NCI-H82 (cell line): Measurements from ENCODE around the gene GALNT11.

Experiments used
- DNase-seq: peaks from one replicate; lab custom pipeline; 2025; lab: John Stamatoyannopoulos, UW

GALNT11 gene

DNA sequence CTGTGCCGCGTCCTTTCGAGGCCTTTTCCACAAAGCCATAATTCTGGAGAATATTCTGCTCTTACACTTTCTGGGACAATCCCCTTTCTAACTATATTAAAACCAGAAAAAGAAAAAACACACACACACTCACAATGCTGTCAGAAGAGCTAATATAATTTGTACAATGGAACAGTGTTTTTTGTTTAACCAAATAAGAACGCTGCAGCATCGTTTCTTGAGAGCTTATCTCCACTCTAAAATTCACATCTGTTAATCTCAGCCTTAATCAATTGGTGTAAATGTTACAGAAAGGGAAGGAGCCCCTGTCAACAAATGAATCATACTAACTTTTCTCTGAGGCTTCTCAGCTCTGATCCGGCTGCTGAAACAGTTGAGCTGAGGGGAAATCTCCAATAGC lies 123.9 kb downstream of the GALNT11 start:
- DNase-seq, result no peak

DNA sequence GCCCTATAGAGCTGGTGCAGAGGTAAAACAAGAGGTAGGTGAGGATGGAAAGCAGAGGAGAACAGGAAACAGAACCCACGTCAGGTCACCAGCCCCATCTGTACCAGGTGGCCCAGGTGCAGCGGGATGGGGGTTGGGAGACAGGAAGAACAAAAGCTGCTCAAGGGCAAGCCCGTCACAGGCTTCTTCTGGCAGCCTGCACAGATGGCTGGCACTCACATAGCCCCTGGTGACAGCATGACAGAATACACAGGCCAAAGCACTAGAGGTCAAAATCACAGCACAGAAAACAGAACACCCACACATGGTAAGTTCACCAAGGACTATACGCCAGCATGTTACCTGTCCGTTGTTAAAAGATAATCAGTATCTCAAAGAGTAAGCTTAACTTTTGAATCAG lies 126.8 kb downstream of the GALNT11 start:
- DNase-seq, result no peak

DNA sequence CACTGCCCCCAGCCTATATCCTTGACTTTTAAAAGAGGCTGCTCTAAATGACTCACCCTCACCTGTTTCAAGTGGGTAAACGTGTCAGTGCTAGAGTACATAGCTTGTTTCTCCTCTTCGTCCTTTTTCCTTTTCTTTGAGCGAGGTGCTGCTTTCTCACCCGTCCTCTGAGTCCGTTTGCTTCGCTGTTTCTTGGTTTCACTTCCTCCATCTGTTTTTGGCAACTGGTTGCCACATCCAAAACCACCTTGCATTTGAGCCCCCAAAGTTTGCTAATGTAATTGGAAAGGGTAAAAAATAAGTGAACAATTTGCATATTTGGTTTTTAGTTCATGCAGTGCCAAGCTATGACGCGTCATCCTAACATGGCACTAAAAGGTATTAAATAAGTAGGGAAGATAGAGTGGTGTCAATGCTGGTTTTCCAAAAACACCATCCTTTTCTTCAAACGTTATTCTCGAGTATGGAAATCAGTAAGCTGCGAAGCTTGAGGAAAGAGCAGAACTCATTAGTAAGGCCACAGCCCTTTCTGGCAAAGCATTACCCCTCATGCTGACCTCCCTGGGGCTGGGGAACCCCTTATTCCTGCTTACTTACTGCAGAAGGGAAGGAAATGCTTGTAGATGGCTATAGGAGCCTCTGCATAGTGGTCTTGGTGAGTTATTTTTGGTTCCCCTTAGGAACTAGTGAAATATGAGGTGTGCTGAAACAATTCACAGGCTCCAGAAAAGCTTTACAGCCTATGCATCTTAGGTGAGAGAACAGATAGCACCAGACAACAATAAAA lies 133.5 kb downstream of the GALNT11 start:
- no peak for DNase-seq

DNA sequence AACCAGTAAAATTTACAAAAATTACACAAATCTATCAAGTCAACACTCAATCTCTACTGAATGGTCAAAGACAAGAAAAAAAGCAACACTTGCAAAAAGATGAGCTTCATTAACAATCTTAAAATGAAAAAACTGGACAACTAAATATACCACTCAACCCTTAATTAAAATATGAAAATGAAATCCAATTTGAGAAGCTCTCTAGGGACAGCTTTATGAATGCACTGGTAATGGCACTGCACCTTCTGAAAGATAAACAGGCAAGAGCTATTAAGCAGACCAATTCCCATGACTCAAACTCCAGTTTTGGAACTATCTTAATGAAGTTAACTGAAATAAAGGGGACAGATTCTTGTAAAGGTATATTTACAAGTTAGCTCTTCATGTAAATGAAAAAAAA lies 135.7 kb downstream of the GALNT11 start:
- DNase-seq, result no peak

DNA sequence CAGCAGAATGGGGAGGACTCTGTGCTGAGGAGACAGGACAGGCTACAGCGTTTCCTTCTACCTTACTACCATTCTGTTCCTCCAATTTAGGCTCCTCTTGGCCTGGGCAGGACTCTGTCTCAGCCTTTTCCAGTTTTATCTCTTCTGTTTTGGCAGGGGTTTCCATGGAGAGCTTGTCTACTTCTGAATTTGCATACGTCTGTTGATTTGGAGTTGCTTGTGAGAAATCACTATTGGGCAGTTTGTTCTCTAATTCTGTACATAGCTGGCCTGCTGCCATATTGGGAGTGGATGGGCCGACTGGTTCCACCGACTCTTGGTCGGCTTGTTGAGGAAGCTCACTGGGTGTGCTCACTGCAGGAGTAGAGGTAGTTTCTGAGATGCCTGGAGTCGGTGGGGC lies 136.8 kb downstream of the GALNT11 start:
- no peak for DNase-seq
